Measurements from ENCODE around the gene THY1.
"Not testable (repeated sequence)": the region's sequence is repeated elsewhere in the genome, so short reads cannot be mapped to it uniquely, and the experiment has no call there.

THY1 gene

GRCh38 chr11:119455708-119456107 is 32.7 kb upstream of the THY1 start:
- not testable (repeated sequence) for H3K9me3 ChIP-seq (ENCODE audit: insufficient read depth, low read depth, low read length); H3K4me3 ChIP-seq (ENCODE audit: low read length); H3K27me3 ChIP-seq (ENCODE audit: insufficient read depth, low read length); H3K36me3 ChIP-seq (ENCODE audit: insufficient read depth, low read length); H3K4me1 ChIP-seq (ENCODE audit: insufficient read depth, low read length); H3K9ac ChIP-seq (ENCODE audit: low read depth, low read length); H3K27ac ChIP-seq (ENCODE audit: low read depth, low read length)
- WGBS: 92% methylated on average over 6 of the region's 6 CpGs

- not testable (repeated sequence) for H3K4me3 ChIP-seq (ENCODE audit: low read length); H3K27ac ChIP-seq (ENCODE audit: low read depth, low read length); H3K36me3 ChIP-seq (ENCODE audit: insufficient read depth, low read length); H3K27me3 ChIP-seq (ENCODE audit: insufficient read depth, low read length); H3K9me3 ChIP-seq (ENCODE audit: insufficient read depth, low read depth, low read length); H3K9ac ChIP-seq (ENCODE audit: low read depth, low read length); H3K4me1 ChIP-seq (ENCODE audit: insufficient read depth, low read length)
- 92% methylated on average over 4 of the region's 4 CpGs for WGBS
Observed at GRCh38 chr11:119455241-119455640, 32.3 kb upstream of the THY1 start.

DNA sequence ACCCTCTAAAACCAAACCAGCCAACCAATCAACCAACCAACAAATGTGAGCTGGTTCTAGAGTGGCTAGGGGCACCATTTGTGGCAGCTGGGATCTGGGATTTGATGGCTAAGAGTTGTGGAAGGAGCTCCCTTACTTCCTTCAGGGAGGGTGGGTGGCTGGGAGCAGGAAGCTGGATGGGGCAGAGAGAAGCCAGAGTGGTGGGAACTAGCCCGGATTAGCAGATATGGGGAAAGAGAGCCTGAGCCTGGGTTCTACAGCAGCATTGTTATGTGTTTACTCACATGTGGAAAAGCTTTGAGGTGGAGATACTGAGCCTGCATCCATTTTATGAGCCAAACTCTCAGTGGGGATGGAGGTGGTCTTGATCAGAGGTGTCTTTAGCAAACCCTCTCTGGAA is 30.9 kb upstream of the THY1 start:
- Histone ChIP-seq H3K27ac (ENCODE audit: low read depth, low read length) (no peak overlapping the region), H3K36me3 (ENCODE audit: insufficient read depth, low read length) (no peaks in the 10 kb centered on the region), H3K27me3 (ENCODE audit: insufficient read depth, low read length) (no peaks in the 10 kb centered on the region), H3K9ac (ENCODE audit: low read depth, low read length) (no peak overlapping the region), H3K9me3 (ENCODE audit: insufficient read depth, low read depth, low read length) (no peaks in the 10 kb centered on the region), H3K4me3 (ENCODE audit: low read length) (no peak overlapping the region), H3K4me1 (ENCODE audit: insufficient read depth, low read length) (no peaks in the 10 kb centered on the region)
- WGBS: 74% methylated on average over 1 of the region's 1 CpG

DNA sequence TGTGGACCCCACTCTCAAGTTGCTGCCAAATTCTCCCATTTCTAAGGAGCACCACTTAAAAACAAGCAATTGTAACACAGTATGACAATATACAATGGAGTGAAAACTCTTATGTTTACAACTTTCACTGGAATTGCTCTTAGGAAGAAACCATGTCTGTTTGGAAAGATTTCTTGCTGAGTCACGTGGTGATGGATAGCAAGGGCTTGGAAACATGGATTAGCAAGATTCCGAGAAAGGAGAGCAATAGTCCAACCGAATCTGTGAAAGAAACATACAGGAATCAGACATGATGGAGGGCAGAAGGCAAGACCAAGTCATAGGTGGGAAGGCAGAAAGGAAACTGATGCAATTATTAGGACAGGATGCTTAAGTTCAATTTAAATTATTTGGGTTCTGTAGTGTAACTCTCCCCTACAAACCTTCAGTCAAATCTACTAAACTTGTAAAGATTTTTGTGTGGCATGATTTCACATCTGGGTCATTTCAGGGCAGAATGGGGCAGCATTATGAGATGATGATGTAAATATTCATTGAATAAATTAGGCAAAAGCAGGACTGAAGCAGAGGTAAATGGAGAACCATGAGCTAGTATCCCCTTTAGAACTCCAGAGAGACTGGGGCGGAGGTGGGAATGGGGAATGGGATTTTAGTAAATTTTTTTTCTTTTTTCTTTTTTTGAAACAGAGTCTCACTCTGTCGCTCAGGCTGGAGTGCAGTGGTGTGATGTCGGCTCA is 27.8 kb upstream of the THY1 start:
- H3K4me3 ChIP-seq (ENCODE audit: low read length): no peak overlapping the region
- H3K36me3 ChIP-seq (ENCODE audit: insufficient read depth, low read length): no peaks in the 10 kb centered on the region
- H3K9me3 ChIP-seq (ENCODE audit: insufficient read depth, low read depth, low read length): no peaks in the 10 kb centered on the region
- H3K4me1 ChIP-seq (ENCODE audit: insufficient read depth, low read length): no peaks in the 10 kb centered on the region
- H3K27me3 ChIP-seq (ENCODE audit: insufficient read depth, low read length): no peaks in the 10 kb centered on the region
- 92% methylated on average over 6 of the region's 6 CpGs for WGBS
- H3K27ac ChIP-seq (ENCODE audit: low read depth, low read length): no peak overlapping the region
- no peak overlapping the region for H3K9ac ChIP-seq (ENCODE audit: low read depth, low read length)

- 95% methylated on average over 3 of the region's 3 CpGs for WGBS
- H3K36me3 ChIP-seq (ENCODE audit: insufficient read depth, low read length): no peaks in the 10 kb centered on the region
- H3K4me3 ChIP-seq (ENCODE audit: low read length): no peak overlapping the region
- no peak overlapping the region for H3K9ac ChIP-seq (ENCODE audit: low read depth, low read length)
- no peaks in the 10 kb centered on the region for H3K9me3 ChIP-seq (ENCODE audit: insufficient read depth, low read depth, low read length)
- no peaks in the 10 kb centered on the region for H3K4me1 ChIP-seq (ENCODE audit: insufficient read depth, low read length)
- H3K27ac ChIP-seq (ENCODE audit: low read depth, low read length): no peak overlapping the region
- no peaks in the 10 kb centered on the region for H3K27me3 ChIP-seq (ENCODE audit: insufficient read depth, low read length)
Observed at GRCh38 chr11:119449498-119449897, 26.5 kb upstream of the THY1 start.

DNA sequence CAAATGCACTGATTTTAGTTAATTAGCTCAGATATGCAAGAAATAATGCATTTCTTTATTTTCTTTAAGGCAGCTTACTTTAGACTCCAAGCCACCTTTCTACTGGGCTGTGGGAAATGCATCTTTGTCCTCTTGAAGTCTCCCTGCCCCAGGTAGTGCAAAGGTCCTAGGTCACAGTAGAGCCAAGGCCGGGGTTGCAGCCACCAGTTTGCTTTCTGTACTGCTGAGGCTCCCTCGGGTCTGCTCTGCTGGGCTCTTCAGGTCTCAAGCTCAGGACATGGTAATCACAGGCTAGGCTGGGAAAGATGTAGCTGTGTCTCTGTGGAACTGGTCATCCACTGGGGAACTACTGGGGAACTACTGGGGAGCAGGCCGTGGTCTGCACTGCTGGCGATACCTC is 25.4 kb upstream of the THY1 start:
- H3K36me3 ChIP-seq (ENCODE audit: insufficient read depth, low read length): no peaks in the 10 kb centered on the region
- no peaks in the 10 kb centered on the region for H3K9me3 ChIP-seq (ENCODE audit: insufficient read depth, low read depth, low read length)
- H3K4me3 ChIP-seq (ENCODE audit: low read length): no peak overlapping the region
- H3K27me3 ChIP-seq (ENCODE audit: insufficient read depth, low read length): no peaks in the 10 kb centered on the region
- no peaks in the 10 kb centered on the region for H3K4me1 ChIP-seq (ENCODE audit: insufficient read depth, low read length)
- 93% methylated on average over 4 of the region's 4 CpGs for WGBS
- no peak overlapping the region for H3K9ac ChIP-seq (ENCODE audit: low read depth, low read length)
- H3K27ac ChIP-seq (ENCODE audit: low read depth, low read length): no peak overlapping the region

DNA sequence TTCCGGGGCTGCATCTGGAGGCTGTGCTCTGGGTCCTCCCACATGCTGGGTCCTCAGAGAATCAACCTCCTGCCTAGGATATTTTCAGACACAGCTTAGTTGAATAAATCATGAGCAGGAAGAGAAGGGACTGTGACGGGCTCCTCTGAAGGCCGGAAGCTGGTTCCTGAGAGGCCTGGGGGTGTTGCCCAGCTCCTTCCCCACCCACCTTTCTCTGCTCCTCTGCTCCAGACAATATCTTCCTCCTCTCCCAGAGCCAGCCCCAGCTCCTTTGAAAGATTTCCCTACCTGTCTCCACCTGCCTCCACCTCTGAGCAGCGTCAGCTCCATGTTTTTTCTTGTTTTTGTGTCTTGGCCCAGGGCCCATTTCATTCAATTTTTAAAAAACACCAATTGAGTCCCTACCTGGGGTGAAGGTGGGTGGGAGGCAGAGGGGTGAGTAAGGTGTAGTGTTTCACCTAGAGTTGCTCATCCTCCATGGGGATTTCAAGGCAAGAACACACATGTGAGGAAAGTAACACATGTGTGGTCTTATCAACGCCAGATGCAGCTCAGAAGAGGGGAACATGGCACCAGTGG is 24.8 kb upstream of the THY1 start:
- 90% methylated on average over 5 of the region's 5 CpGs for WGBS
- no peak overlapping the region for H3K4me3 ChIP-seq (ENCODE audit: low read length)
- H3K9ac ChIP-seq (ENCODE audit: low read depth, low read length): no peak overlapping the region
- no peaks in the 10 kb centered on the region for H3K9me3 ChIP-seq (ENCODE audit: insufficient read depth, low read depth, low read length)
- no peaks in the 10 kb centered on the region for H3K4me1 ChIP-seq (ENCODE audit: insufficient read depth, low read length)
- H3K27ac ChIP-seq (ENCODE audit: low read depth, low read length): no peak overlapping the region
- no peaks in the 10 kb centered on the region for H3K27me3 ChIP-seq (ENCODE audit: insufficient read depth, low read length)
- no peaks in the 10 kb centered on the region for H3K36me3 ChIP-seq (ENCODE audit: insufficient read depth, low read length)

DNA sequence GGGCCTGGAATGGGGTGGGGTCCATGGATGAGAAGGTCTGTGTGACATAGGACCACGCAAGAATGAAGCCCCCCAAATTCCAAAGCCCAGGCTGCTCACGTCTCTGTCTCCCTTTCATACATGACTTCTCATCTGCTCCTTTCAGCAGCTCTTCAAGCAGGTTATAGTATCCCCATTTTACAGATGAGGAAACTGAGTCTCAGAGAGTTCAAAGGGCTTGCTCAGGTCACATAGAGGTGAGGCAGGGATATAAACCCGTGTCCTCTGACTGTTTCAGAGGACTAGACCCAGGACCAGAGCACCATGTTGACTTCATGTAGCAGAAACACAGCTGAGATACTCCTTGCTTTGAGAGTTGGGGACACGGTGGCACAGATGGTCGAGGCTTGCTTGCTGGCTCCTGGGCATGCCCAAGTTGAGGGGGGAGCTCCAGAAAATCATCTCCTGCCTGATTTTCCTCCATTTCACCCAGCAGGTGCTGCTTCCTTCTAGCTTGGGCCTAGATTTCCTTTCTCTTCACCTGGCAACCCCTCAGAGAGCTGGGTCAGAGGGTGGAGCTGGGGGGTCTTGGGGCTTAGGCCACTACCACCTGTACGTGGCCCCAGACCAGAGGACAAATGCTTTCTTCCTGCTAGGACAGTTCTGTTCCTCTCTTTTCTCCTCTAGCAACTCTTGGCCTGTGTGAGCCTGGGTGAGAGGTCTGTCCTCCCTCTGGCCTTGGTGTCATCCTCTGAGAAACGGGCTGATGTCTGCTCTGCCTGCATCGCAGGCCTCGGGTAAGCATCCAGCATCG is 24.1 kb upstream of the THY1 start:
- WGBS: 94% methylated on average over 10 of the region's 10 CpGs
- peaks cover 3% of the 10 kb centered on the region for H3K4me1 ChIP-seq (ENCODE audit: insufficient read depth, low read length)
- no peaks in the 10 kb centered on the region for H3K27me3 ChIP-seq (ENCODE audit: insufficient read depth, low read length)
- no peak overlapping the region for H3K27ac ChIP-seq (ENCODE audit: low read depth, low read length)
- no peak overlapping the region for H3K4me3 ChIP-seq (ENCODE audit: low read length)
- no peaks in the 10 kb centered on the region for H3K9me3 ChIP-seq (ENCODE audit: insufficient read depth, low read depth, low read length)
- H3K36me3 ChIP-seq (ENCODE audit: insufficient read depth, low read length): no peaks in the 10 kb centered on the region
- no peak overlapping the region for H3K9ac ChIP-seq (ENCODE audit: low read depth, low read length)

- H3K9ac ChIP-seq (ENCODE audit: low read depth, low read length): no peak overlapping the region
- 94% methylated on average over 8 of the region's 8 CpGs for WGBS
- no peak overlapping the region for H3K27ac ChIP-seq (ENCODE audit: low read depth, low read length)
- peaks cover 9% of the 10 kb centered on the region for H3K4me1 ChIP-seq (ENCODE audit: insufficient read depth, low read length)
- H3K9me3 ChIP-seq (ENCODE audit: insufficient read depth, low read depth, low read length): no peaks in the 10 kb centered on the region
- H3K27me3 ChIP-seq (ENCODE audit: insufficient read depth, low read length): no peaks in the 10 kb centered on the region
- H3K36me3 ChIP-seq (ENCODE audit: insufficient read depth, low read length): no peaks in the 10 kb centered on the region
- H3K4me3 ChIP-seq (ENCODE audit: low read length): no peak overlapping the region
Observed at GRCh38 chr11:119446434-119446833, 23.5 kb upstream of the THY1 start.

GRCh38 chr11:119445850-119446249 is 22.9 kb upstream of the THY1 start:
- Histone ChIP-seq H3K27me3 (ENCODE audit: insufficient read depth, low read length) (no peaks in the 10 kb centered on the region), H3K4me1 (ENCODE audit: insufficient read depth, low read length) (peaks cover 14% of the 10 kb centered on the region), H3K27ac (ENCODE audit: low read depth, low read length) (no peak overlapping the region), H3K36me3 (ENCODE audit: insufficient read depth, low read length) (no peaks in the 10 kb centered on the region), H3K9ac (ENCODE audit: low read depth, low read length) (no peak overlapping the region), H3K9me3 (ENCODE audit: insufficient read depth, low read depth, low read length) (no peaks in the 10 kb centered on the region), H3K4me3 (ENCODE audit: low read length) (no peak overlapping the region)
- 96% methylated on average over 4 of the region's 4 CpGs for WGBS

- H3K36me3 ChIP-seq (ENCODE audit: insufficient read depth, low read length): no peaks in the 10 kb centered on the region
- H3K4me3 ChIP-seq (ENCODE audit: low read length): no peak overlapping the region
- no peaks in the 10 kb centered on the region for H3K27me3 ChIP-seq (ENCODE audit: insufficient read depth, low read length)
- peaks cover 15% of the 10 kb centered on the region for H3K4me1 ChIP-seq (ENCODE audit: insufficient read depth, low read length)
- H3K9me3 ChIP-seq (ENCODE audit: insufficient read depth, low read depth, low read length): no peaks in the 10 kb centered on the region
- H3K9ac ChIP-seq (ENCODE audit: low read depth, low read length): no peak overlapping the region
- WGBS: 94% methylated on average over 11 of the region's 11 CpGs
- no peak overlapping the region for H3K27ac ChIP-seq (ENCODE audit: low read depth, low read length)
Observed at GRCh38 chr11:119445379-119445778, 22.4 kb upstream of the THY1 start.

Measured in HUES64 (cell line).